HepG2 (cell line): ENCODE results near the gene HES3. TPM values are rescaled to one million over a fixed set of nuclear protein-coding genes. Genes with fewer than 3 reads are reported as not detected.

Experiments
- CENPX ChIP-seq: sonication (generic); formaldehyde crosslinking; IDR thresholded peaks from 2 replicates; pipeline ENCODE4 v1.9.0; 2021; ENCODE audit warnings: mild to moderate bottlenecking, missing genetic modification reagents, moderate library complexity
- DPF2 ChIP-seq: sonication (generic); formaldehyde crosslinking; IDR thresholded peaks from 2 replicates; pipeline ENCODE4 v1.4.0; 2020; ENCODE audit warnings: mild to moderate bottlenecking, low read depth, missing genetic modification reagents, borderline replicate concordance
- GFI1 ChIP-seq: sonication (generic); formaldehyde crosslinking; IDR thresholded peaks from 2 replicates; pipeline ENCODE4 v1.5.0; 2020; ENCODE audit warnings: missing genetic modification reagents, mild to moderate bottlenecking, borderline replicate concordance
- HBP1 ChIP-seq: IDR thresholded peaks from 2 replicates; pipeline ENCODE4 v1.6.1; 2016; ENCODE audit warnings: low read depth, control low read depth
- ISX ChIP-seq: sonication (generic); formaldehyde crosslinking; conservative IDR thresholded peaks from 2 replicates; pipeline ENCODE4 v1.5.0; 2020; ENCODE audit warnings: missing genetic modification reagents
- KMT2A ChIP-seq: sonication (generic); formaldehyde crosslinking; IDR thresholded peaks from 2 replicates; pipeline ENCODE4 v1.4.0; 2020; ENCODE audit warnings: missing genetic modification reagents
- MYC ChIP-seq: sonication (generic); formaldehyde crosslinking; IDR thresholded peaks from 2 replicates; pipeline ENCODE4 v1.9.0; 2021; ENCODE audit warnings: missing genetic modification reagents, borderline replicate concordance
- MZF1 ChIP-seq: sonication (generic); formaldehyde crosslinking; IDR thresholded peaks from 2 replicates; pipeline ENCODE4 v1.8.1; 2023; ENCODE audit warnings: mild to moderate bottlenecking, missing genetic modification reagents, borderline replicate concordance
- PHF20 ChIP-seq: sonication (generic); formaldehyde crosslinking; IDR thresholded peaks from 2 replicates; pipeline ENCODE4 v1.5.0; 2020; ENCODE audit warnings: mild to moderate bottlenecking, missing genetic modification reagents
- POLR2G ChIP-seq: fragments of 200-400 bp; formaldehyde crosslinking; IDR thresholded peaks from 2 replicates; pipeline ENCODE4 v1.6.1; 2018; ENCODE audit warnings: mild to moderate bottlenecking, low read depth, low read length, moderate library complexity
- SMAD1 ChIP-seq: sonication (generic); formaldehyde crosslinking; IDR thresholded peaks from 2 replicates; pipeline ENCODE4 v1.4.0; 2020; ENCODE audit warnings: missing genetic modification reagents, low read depth, mild to moderate bottlenecking, borderline replicate concordance
- SUZ12 ChIP-seq: fragments of 150-350 bp; IDR thresholded peaks from 2 replicates; pipeline ENCODE4 v1.6.1; 2014; ENCODE audit warnings: low read depth, low read length
- TCF7 ChIP-seq: sonication (generic); IDR thresholded peaks from 2 replicates; pipeline ENCODE4 v1.6.1; 2016; ENCODE audit warnings: antibody characterized with exemption, low read depth
- YEATS4 ChIP-seq: sonication (generic); formaldehyde crosslinking; IDR thresholded peaks from 2 replicates; pipeline ENCODE4 v1.4.0; 2020; ENCODE audit warnings: missing genetic modification reagents, borderline replicate concordance
- ZBTB7B ChIP-seq: sonication (generic); formaldehyde crosslinking; IDR thresholded peaks from 2 replicates; pipeline ENCODE4 v1.4.0; 2020; ENCODE audit warnings: missing genetic modification reagents
- ZC3H13 ChIP-seq: sonication (generic); formaldehyde crosslinking; IDR thresholded peaks from 2 replicates; pipeline ENCODE4 v1.8.1; 2023; ENCODE audit warnings: mild to moderate bottlenecking, missing genetic modification reagents, moderate library complexity
- ZC3H4 ChIP-seq: sonication (generic); formaldehyde crosslinking; IDR thresholded peaks from 2 replicates; pipeline ENCODE4 v1.4.0; 2020; ENCODE audit warnings: missing genetic modification reagents, borderline replicate concordance
- ZNF276 ChIP-seq: sonication (generic); formaldehyde crosslinking; IDR thresholded peaks from 2 replicates; pipeline ENCODE4 v1.4.0; 2020; ENCODE audit warnings: mild to moderate bottlenecking, low read depth, missing genetic modification reagents
- ZNF432 ChIP-seq: sonication (generic); formaldehyde crosslinking; IDR thresholded peaks from 2 replicates; pipeline ENCODE4 v1.5.0; 2020; ENCODE audit warnings: missing genetic modification reagents, mild to moderate bottlenecking, borderline replicate concordance
- ZNF574 ChIP-seq: sonication (generic); formaldehyde crosslinking; IDR thresholded peaks from 2 replicates; pipeline ENCODE4 v1.4.0; 2020; ENCODE audit warnings: missing genetic modification reagents
- ZNF777 ChIP-seq: sonication (generic); formaldehyde crosslinking; IDR thresholded peaks from 2 replicates; pipeline ENCODE4 v1.4.0; 2020; ENCODE audit warnings: missing genetic modification reagents
- polyA plus RNA-seq, 8 experiments: library from polyadenylated mRNA; depleted of rRNA in 3 of 8; stranded (reverse) in 7 of 8; unstranded in 1 of 8; fragments of >200 nt; fragmentation: Illumina TruSeq in 4 of 8; extraction: Trizol in 4 of 8; gene quantifications; 2 replicates each; pipeline versions ENCODE4 v1.2.1 to v1.2.3, GENCODE V29; 2011 to 2016; ENCODE audit warnings: low read depth in 4 of 8, missing spikeins in 1 of 8, mixed read lengths in 1 of 8; ENCODE audit not compliant: insufficient read depth in 1 of 8
- total RNA-seq, 5 experiments: library from RNA; depleted of rRNA; stranded (reverse); fragments of >200 nt; fragmentation: Illumina TruSeq; extraction: Trizol; gene quantifications; 2 replicates each; pipeline ENCODE4 v1.2.3, GENCODE V29; 2016; ENCODE audit warnings: low read depth in 1 of 5

Gene HES3
- total and polyA plus RNA-seq, 2 of the 13 experiments (the other 11 are each of a cell fraction or from before 2014, with no cell fraction given): not detected

- TF ChIP-seq ZNF276 (CRISPR knock-in tag): no peak
- no peak for TF ChIP-seq ZC3H4 (CRISPR knock-in tag)
- no peak for TF ChIP-seq ZNF777 (CRISPR knock-in tag)
- TF ChIP-seq KMT2A (CRISPR knock-in tag): no peak
- no peak for TF ChIP-seq POLR2G
- TF ChIP-seq SUZ12: no peak
- TF ChIP-seq DPF2 (CRISPR knock-in tag): peak; percentile 50; the same call in 1 of the 2 replicates
- TF ChIP-seq YEATS4: no peak
- TF ChIP-seq GFI1 (CRISPR knock-in tag): peak; percentile 91
- peak; percentile 35; the same call in 1 of the 2 replicates for TF ChIP-seq TCF7
- TF ChIP-seq ISX (CRISPR knock-in tag): no peak
- no peak for TF ChIP-seq ZC3H13 (CRISPR knock-in tag)
- TF ChIP-seq ZNF432 (CRISPR knock-in tag): no peak
- no peak for TF ChIP-seq PHF20 (CRISPR knock-in tag)
- no peak for TF ChIP-seq MYC (CRISPR knock-in tag)
- no peak for TF ChIP-seq MZF1 (CRISPR knock-in tag)
- no peak for TF ChIP-seq CENPX (CRISPR knock-in tag)
- TF ChIP-seq ZNF574 (CRISPR knock-in tag): no peak
- peak; percentile 97 for TF ChIP-seq ZBTB7B (CRISPR knock-in tag)
- TF ChIP-seq HBP1 (CRISPR knock-in tag): no peak
- no peak for TF ChIP-seq SMAD1 (CRISPR knock-in tag)
Observed at GRCh38 chr1:6239950-6240768, 3.8 kb upstream of the HES3 start (continued).
